ENCODE data around the gene CGB1.

DNA sequence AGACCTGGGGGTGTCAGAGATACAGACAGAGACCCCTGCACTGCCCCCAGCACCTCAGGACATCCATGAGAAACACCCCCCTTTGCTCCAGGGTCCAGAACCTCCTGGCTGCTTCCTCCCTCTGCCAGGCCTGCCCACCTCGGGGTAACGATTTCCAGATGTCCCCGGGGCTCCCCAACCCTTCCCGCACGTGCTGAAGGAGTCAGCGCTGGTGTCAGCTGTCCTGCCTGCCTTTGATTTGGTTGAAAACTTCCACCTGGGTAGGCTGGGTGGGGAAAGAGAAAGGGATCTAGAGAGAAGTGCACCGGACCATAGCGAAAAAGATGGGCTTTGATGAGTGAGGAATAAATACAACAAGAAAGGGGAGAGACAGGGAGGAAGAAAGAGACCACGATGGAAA lies 22.4 kb upstream of the CGB1 start:
- TF ChIP-seq POLR2A (IDR thresholded peaks at IDR 0.05; ENCODE audit: insufficient read depth in 1 of 2, low read depth in 2 of 2, low read length in 2 of 2) (no peak), ZC3H4 (CRISPR knock-in tag; IDR thresholded peaks at IDR 0.05; ENCODE audit: borderline replicate concordance) (no peak), EP300 (IDR thresholded peaks at IDR 0.05; ENCODE audit: low read depth in 2 of 2, low read length in 2 of 2) (no peak), EP300 (CRISPR knock-in tag; IDR thresholded peaks at IDR 0.05; ENCODE audit: borderline replicate concordance) (no peak), POLR2AphosphoS5 (IDR thresholded peaks at IDR 0.05; ENCODE audit: low read depth, low read length) (no peak), CTCF (CRISPR knock-in tag; IDR thresholded peaks at IDR 0.05) (no peak)
